GM18858 (cell line): ENCODE data around the gene SUGP1.
"Not testable (repeated sequence)": the region's sequence is repeated elsewhere in the genome, so short reads cannot be mapped to it uniquely, and the experiment has no call there.

Experiments
- ATAC-seq: cut with Tn5 transposase; IDR thresholded peaks from one replicate; pipeline ENCODE4 v1.9.1; 2021; ENCODE audit not compliant: unreplicated experiment

The SUGP1 gene

GRCh38 chr19:19268453-19269385 is 51.6 kb downstream of the SUGP1 start:
- no peak for ATAC-seq

- ATAC-seq, result no peak
These were observed 53.0 kb downstream of the SUGP1 start for GRCh38 chr19:19267305-19267704.

DNA sequence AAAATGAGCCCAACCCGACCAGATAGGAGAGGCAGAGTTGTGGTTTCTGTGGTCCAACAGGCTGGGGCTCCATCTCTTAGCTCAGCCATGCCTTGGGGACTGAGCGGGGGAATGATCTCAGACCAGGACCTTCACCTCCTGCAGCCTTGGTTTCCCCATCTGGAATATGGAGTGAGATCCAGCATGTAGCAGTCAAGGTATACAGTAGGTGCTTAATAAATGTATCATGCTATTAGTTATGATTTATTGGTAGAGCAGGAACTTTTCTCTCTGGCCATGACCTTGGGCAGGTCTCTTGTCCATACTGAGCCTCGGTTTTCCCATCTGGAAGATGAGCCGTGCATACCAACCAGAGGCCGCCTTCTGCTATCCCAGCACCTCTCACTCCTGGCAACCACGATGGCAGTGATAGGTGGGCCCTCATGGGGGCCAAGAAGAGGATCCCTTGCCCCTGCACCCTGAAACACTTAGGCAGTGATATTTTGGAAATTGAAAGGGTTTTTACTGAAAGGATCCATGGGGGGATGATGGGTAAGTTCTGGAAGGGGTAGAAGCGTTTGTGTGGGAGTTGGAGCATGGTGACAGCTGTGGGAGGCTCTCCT is 56.3 kb downstream of the SUGP1 start:
- ATAC-seq, result no peak

- no peak for ATAC-seq
These were observed 57.9 kb downstream of the SUGP1 start for GRCh38 chr19:19262190-19263057.

DNA sequence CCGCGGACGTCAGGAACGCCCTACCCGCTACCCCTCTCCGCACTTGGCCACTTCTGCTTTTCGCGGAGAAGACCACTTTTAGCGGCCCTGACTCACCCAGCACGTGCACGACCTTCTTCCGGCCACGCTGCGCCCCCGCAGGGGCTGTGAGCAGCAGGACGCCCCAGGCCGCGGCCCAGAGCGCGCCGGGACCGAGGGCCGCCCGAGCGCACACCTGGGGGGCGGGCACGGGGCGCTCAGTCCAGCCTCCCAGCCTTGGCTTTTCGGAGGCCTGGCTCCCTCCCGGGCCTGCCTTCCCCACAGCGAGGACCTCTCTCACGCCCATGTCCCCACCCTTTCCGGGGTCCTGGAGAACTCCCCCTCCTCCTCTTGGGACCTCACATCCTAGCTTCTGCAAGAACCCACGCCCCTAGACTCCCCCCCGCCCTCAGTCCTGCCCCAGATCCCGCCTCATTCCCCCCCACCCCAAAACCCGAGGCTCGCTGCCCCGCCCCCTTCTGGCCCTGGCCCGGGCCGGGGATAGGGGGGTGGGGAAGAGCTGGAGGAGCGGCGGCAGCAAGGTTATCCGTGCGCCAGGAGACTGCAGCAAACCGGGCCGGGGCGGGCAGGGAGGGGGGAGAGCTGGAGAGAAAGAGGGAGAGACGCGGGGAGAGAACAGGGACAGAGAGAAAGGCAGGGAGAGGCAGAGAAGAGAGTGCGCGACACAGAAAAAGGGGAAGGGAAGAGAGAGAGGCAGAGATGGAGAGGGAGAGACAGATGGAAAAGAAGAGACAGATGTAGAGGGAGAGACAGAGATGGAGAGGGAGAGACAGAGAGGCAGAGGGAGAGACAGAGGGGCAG is 58.7 kb downstream of the SUGP1 start:
- ATAC-seq, result no peak

- no peak for ATAC-seq
These were observed 59.7 kb downstream of the SUGP1 start for GRCh38 chr19:19260417-19261214.

DNA sequence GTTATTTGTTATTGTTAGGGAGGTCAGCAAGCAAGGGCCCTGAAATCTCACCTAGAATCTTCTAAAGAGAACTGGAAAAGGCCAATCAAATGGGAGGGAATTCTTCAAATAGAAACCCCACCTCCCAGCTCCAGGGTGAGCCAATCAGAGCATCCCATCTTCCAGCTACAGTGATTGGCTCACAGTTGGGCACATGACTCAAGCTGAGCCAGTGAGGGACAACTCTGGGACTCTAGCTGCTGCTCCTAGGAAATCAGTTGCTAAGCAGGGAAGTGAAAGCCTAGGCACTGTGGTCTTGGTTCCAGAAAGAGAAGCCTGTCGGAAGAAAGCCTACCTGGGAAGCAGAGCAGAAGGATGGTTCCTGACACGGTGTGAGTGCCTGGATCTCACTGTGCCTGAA is 60.6 kb downstream of the SUGP1 start:
- ATAC-seq, result no peak

GRCh38 chr19:19258589-19259338 is 61.5 kb downstream of the SUGP1 start:
- no peak for ATAC-seq

DNA sequence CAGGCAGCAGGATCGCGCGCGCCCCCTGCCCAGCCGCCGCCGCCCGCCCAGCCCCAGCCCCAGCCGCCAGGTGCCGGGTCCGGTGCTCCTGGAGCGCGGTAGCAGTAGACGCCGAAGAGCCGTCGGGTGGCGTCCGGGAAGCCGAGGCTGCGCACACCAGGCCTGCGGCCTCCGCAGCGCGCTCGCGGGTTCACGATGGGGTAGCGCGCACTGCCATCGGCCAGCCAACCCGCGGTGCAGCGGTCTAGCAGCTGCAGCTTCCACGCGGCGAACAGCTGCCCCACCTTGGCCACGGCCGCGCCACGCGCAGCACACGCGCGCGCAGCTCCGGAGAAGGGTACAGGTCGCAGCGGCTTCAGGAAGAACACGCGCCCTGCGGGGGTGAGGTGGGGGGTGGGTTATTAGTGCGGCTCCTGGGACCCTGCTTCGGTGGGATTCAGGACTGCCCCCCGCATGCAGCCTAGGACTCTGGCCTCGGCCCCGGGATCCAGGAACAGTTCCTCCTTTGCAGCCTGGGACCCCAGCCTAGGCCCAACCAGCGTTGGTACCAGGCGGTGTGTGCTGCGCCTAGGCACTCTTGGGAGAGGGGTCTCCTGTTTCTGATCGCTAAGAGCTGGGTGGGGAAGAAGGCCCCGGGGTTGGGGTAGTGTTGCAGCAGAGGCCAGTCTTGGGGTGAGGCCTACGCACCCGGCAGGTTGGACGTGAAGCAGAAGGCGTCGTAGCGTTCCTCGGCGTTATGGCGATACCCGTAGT is 62.3 kb downstream of the SUGP1 start:
- ATAC-seq, result no peak

DNA sequence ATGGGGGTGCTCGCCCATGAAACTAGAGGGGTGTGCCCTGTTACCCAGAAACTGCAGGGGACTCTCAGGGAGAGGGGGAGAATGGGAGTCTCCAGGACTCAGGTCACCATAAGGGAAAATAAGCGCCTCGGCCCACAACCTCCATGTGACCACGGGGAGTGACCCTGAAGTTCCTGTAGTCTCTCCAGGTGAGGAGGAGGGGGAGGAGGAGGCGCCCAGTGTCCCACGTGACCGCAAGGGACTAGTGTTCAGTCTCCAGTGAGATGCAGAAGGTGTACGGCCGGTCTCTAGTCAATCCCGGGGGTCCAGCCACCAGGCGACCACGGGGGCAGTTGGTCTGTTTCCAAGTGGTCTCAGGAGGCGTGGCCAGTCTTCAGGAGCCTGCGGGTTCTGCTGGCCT is 63.2 kb downstream of the SUGP1 start:
- ATAC-seq, result no peak

DNA sequence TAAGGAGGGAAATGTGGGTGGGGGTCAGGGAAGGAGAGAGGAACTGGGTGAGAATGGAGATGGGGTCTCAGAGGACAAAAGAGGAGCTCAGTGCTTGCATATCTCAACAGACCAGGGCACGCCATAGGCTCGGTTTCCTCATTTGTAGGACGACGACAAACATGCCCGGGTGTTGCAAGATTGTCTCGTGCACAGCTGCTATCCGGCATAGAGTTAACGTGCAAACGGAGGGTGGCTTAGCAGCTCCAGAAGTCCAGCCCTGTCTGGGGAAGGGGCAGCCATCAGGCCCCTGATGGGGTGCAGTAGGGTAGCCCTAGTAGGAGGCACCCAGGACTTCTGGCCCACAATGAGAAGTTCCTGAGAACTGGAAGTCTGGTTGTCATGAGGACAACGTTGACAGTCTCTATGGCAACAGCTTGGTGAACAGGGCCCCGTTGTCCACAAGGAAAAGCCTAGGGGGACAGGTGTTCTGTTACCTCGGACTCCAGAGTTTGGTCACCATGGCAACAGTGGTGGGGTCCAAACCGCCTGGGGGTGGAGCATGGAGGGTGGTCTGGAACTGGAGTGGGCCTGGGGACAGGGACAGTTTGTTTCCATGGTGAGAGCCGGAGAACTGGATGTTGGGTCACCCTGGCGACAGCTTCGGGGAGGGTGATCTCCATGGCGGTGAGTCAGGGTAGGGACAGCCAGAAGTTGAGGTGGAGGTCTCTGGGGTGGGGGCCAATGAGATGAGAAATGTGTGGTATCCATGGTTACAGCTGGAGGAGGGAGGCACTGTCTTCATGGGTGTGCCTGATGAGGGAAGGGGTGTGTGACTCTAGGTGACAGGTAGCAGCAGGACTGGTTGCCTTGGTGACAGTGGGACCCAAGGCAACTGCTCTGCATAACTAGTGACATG is 64.0 kb downstream of the SUGP1 start:
- ATAC-seq, result no peak

- ATAC-seq, result not testable (repeated sequence)
These were observed 66.9 kb downstream of the SUGP1 start for GRCh38 chr19:19253409-19253808.

GRCh38 chr19:19250196-19250801 is 70.0 kb downstream of the SUGP1 start:
- no peak for ATAC-seq

DNA sequence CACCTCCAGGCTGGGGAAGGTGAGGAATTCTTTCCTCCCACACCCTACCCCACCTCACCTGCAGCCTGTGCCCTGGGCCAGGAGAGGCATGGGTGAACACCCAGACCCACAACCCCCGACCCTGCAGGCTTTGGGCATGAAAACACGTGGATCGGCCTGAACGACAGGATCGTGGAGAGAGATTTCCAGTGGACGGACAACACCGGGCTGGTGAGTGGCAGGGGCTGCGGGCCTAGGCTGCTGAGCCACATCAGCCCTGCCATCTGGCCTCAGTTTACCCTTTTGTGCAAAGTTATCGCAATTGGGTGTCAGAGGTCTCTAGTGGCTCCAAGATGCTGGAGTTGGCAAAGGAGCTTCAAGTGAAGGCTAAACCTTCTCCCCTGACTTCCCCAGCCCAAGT is 79.8 kb downstream of the SUGP1 start:
- no peak for ATAC-seq

DNA sequence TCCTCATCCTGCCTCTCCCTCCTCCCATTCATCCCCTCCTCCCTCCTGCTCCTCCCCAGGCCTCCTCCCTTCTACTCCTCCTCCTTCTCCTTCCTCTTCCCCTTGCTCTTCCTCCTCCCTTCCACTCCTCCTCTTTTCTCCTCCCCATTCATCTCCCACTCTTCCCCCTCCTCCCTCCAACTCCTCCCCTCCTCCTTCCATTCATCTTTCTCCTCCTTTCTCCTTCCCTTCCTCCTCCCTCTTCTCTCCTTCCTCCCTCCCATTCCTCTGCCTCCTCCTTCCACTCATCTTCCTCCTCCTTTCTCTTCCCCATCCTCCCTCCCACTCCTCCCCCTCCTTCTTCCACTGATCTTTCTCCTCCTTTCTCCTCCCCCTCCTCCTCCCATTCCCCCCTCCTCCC is 80.6 kb downstream of the SUGP1 start:
- ATAC-seq, result no peak

DNA sequence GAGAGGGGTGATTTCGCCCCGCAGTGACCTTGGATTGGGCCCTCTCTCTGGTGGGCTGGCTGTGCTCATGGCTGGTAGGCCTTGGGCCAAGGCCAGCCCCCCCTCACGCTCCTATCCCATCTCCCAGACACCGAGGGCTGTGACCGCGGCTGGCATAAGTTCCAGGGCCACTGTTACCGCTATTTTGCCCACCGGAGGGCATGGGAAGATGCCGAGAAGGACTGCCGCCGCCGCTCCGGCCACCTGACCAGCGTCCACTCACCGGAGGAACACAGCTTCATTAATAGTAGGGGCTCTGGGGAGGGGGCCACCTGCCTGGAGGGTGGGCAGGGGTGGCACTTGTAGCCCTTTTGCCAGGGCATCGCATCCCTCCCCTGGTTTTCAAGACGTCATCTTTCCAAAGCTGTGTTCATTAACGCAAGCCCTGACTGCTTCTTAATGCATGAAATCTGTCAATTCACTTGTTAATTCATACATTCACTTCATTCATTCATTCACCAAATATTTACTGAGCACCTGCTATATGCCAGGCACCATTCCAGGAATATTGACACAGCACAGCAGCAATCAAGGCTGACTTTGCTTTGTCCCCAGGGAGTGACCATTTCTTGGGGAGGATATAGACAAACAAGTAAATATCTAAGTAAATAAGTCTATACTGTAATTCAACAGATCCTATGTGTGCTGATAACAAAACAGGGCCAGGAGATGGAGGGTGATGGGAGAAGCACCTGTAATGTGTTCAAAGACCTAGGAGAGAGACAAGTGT is 82.0 kb downstream of the SUGP1 start:
- no peak for ATAC-seq
